H1 (cell line): ENCODE data around the gene MYO5B. TPM values are rescaled to one million over a fixed set of nuclear protein-coding genes. Genes with fewer than 3 reads are reported as not detected.

Experiments used
- CTCF ChIA-PET: fragments of 300-600 bp; sonication (Branson Sonifier 250); formaldehyde crosslinking; loops from one replicate; lab custom pipeline; 2021; ENCODE audit not compliant: partially characterized antibody; lab: Charles Lee
- POLR2A ChIA-PET: fragments of 300-600 bp; sonication (Branson Sonifier 250); formaldehyde crosslinking; loops from one replicate; lab custom pipeline; 2021; ENCODE audit warnings: inconsistent platforms; ENCODE audit not compliant: partially characterized antibody; lab: Charles Lee
- DNase-seq, 2 experiments: peaks; one replicate each; pipeline versions ENCODE4 v3.0.0 to v3.0.0-alpha.2; 2010 to 2022; ENCODE audit warnings: low spot score in 2 of 2, low read depth in 1 of 2, mixed read lengths in 1 of 2
- FAIRE-seq: peaks from 2 replicates; lab custom pipeline; 2011; peaks lifted over from hg19 to GRCh38; lab: Jason Lieb, UNC
- H2AFZ ChIP-seq: 2 replicates; pipeline ENCODE4 v1.8.1; 2012; ENCODE audit warnings: low read length, inconsistent platforms
- H2AK5ac ChIP-seq: 2 replicates; pipeline ENCODE4 v1.6.1; 2013; ENCODE audit warnings: low read depth, low read length
- H2BK120ac ChIP-seq: replicated peaks from 2 replicates; pipeline ENCODE3; 2013; ENCODE audit warnings: low read depth, low read length, inconsistent platforms
- H2BK12ac ChIP-seq: 2 replicates; pipeline ENCODE4 v1.6.1; 2013; ENCODE audit warnings: low read depth, low read length
- H2BK15ac ChIP-seq: 2 replicates; pipeline ENCODE4 v1.6.1; 2013; ENCODE audit warnings: low read length
- H2BK20ac ChIP-seq: 2 replicates; pipeline ENCODE4 v1.6.1; 2013; ENCODE audit warnings: low read length
- H2BK5ac ChIP-seq: 2 replicates; pipeline ENCODE4 v1.6.1; 2013; ENCODE audit warnings: low read depth, low read length
- H3K14ac ChIP-seq: 2 replicates; pipeline ENCODE4 v1.6.1; 2013; ENCODE audit warnings: inconsistent platforms; ENCODE audit not compliant: insufficient read length
- H3K18ac ChIP-seq: 2 replicates; pipeline ENCODE4 v1.6.1; 2013; ENCODE audit warnings: low read length; ENCODE audit errors: extremely low read depth
- H3K23ac ChIP-seq: 2 replicates; pipeline ENCODE4 v1.6.1; 2013; ENCODE audit warnings: inconsistent platforms; ENCODE audit not compliant: insufficient read length
- H3K23me2 ChIP-seq: 2 replicates; pipeline ENCODE4 v1.6.1; 2013; ENCODE audit warnings: low read depth, low read length
- H3K27ac ChIP-seq: 2 replicates; pipeline ENCODE4 v1.6.1; 2011; ENCODE audit warnings: low read depth, low read length, inconsistent platforms
- H3K27me3 ChIP-seq, 4 experiments: replicated peaks in 1 of 4; 1 replicate in 1 of 4; 2 replicates in 3 of 4; pipeline versions ENCODE4 v1.6.1 to v1.8.1; 2011 to 2013; ENCODE audit warnings: low read length in 3 of 4, mild to moderate bottlenecking in 3 of 4, inconsistent platforms in 2 of 4, mixed read lengths in 2 of 4, moderate library complexity in 1 of 4; ENCODE audit not compliant: control insufficient read depth in 3 of 4, insufficient read depth in 3 of 4; ENCODE audit errors: extremely low read depth in 1 of 4
- H3K36me3 ChIP-seq, 4 experiments: 2 replicates each; pipeline versions ENCODE4 v1.6.1 to v1.8.1; 2011 to 2013; ENCODE audit warnings: mild to moderate bottlenecking in 4 of 4, low read length in 3 of 4, moderate library complexity in 2 of 4, control low read depth in 1 of 4, inconsistent platforms in 1 of 4; ENCODE audit not compliant: insufficient read depth in 4 of 4, control insufficient read depth in 2 of 4
- H3K4ac ChIP-seq: replicated peaks from 2 replicates; pipeline ENCODE3; 2013; ENCODE audit warnings: low read length, low read depth, mixed read lengths, inconsistent platforms; ENCODE audit not compliant: insufficient read length
- H3K4me1 ChIP-seq, 4 experiments: replicated peaks in 1 of 4; 1 replicate in 1 of 4; 2 replicates in 3 of 4; pipeline versions ENCODE4 v1.6.1 to v1.8.1; 2011 to 2013; ENCODE audit warnings: low read length in 3 of 4, inconsistent platforms in 2 of 4, mixed read lengths in 1 of 4; ENCODE audit not compliant: insufficient read depth in 4 of 4, control insufficient read depth in 3 of 4
- H3K4me2 ChIP-seq, 2 experiments: 2 replicates each; pipeline versions ENCODE4 v1.6.1 to v1.8.1; 2011 to 2013; ENCODE audit warnings: low read depth in 2 of 2, low read length in 2 of 2, control low read depth in 1 of 2, inconsistent platforms in 1 of 2, mild to moderate bottlenecking in 1 of 2; ENCODE audit not compliant: insufficient read depth in 1 of 2
- H3K4me3 ChIP-seq, 4 experiments: fragments of 200-600, 300-600 bp in 1 of 4; sonication (generic), shearing (Covaris generic), sonication (Bioruptor Twin) in 1 of 4; 2 replicates each; pipeline versions ENCODE4 v1.5.1 to v1.8.1; 2011 to 2016; ENCODE audit warnings: low read length in 4 of 4, low read depth in 3 of 4, control low read depth in 2 of 4, inconsistent platforms in 2 of 4, mild to moderate bottlenecking in 2 of 4, mixed read lengths in 1 of 4, moderate library complexity in 1 of 4; ENCODE audit not compliant: insufficient read depth in 2 of 4; ENCODE audit errors: extremely low read depth in 1 of 4
- H3K56ac ChIP-seq: replicated peaks from 2 replicates; pipeline ENCODE3; 2013; ENCODE audit warnings: low read depth, mild to moderate bottlenecking, mixed read lengths, low read length, inconsistent platforms; ENCODE audit not compliant: insufficient read length
- H3K79me1 ChIP-seq: 2 replicates; pipeline ENCODE4 v1.6.1; 2013; ENCODE audit warnings: low read depth, low read length, control low read depth
- H3K79me2 ChIP-seq, 2 experiments: 2 replicates each; pipeline versions ENCODE4 v1.6.1 to v1.8.1; 2012 to 2013; ENCODE audit warnings: low read length in 2 of 2, mild to moderate bottlenecking in 2 of 2, inconsistent platforms in 1 of 2; ENCODE audit not compliant: insufficient read depth in 2 of 2, control insufficient read depth in 1 of 2
- H3K9ac ChIP-seq, 4 experiments: replicated peaks in 1 of 4; 1 replicate in 1 of 4; 2 replicates in 3 of 4; pipeline versions ENCODE4 v1.6.1 to v1.8.1; 2011 to 2013; ENCODE audit warnings: low read depth in 3 of 4, low read length in 3 of 4, control low read depth in 2 of 4, mild to moderate bottlenecking in 2 of 4, moderate library complexity in 2 of 4, inconsistent platforms in 1 of 4; ENCODE audit errors: extremely low read depth in 1 of 4
- H3K9me3 ChIP-seq, 2 experiments: 2 replicates each; pipeline versions ENCODE4 v1.6.1 to v1.8.1; 2012 to 2013; ENCODE audit warnings: mild to moderate bottlenecking in 2 of 2, moderate library complexity in 2 of 2, control low read depth in 1 of 2, inconsistent platforms in 1 of 2, low read depth in 1 of 2, low read length in 1 of 2, mixed read lengths in 1 of 2; ENCODE audit not compliant: insufficient read depth in 2 of 2
- H4K20me1 ChIP-seq, 2 experiments: replicated peaks in 1 of 2; 2 replicates each; pipeline versions ENCODE3 to v1.8.1; 2011 to 2013; ENCODE audit warnings: inconsistent platforms in 2 of 2, low read length in 2 of 2, mild to moderate bottlenecking in 1 of 2; ENCODE audit not compliant: insufficient read depth in 2 of 2, control insufficient read depth in 1 of 2
- H4K5ac ChIP-seq: 2 replicates; pipeline ENCODE4 v1.6.1; 2013; ENCODE audit warnings: low read length, low read depth, mixed read lengths, inconsistent platforms; ENCODE audit not compliant: insufficient read length
- H4K8ac ChIP-seq: 2 replicates; pipeline ENCODE4 v1.8.0; 2013; ENCODE audit warnings: mild to moderate bottlenecking, moderate library complexity, low read length, inconsistent platforms; ENCODE audit not compliant: insufficient read depth; ENCODE audit errors: extremely low read depth
- H4K91ac ChIP-seq: replicated peaks from 2 replicates; pipeline ENCODE3; 2013; ENCODE audit warnings: low read length, mixed read lengths, inconsistent platforms; ENCODE audit not compliant: insufficient read length
- ASH2L ChIP-seq: fragments of 200-600, 300-600 bp; sonication (generic); IDR thresholded peaks from one replicate; pipeline ENCODE4 v1.7.1; 2017; ENCODE audit warnings: low read length
- FOSL1 ChIP-seq: IDR thresholded peaks from 2 replicates; pipeline ENCODE4 v1.6.1; 2011; ENCODE audit warnings: mild to moderate bottlenecking, low read depth, low read length, moderate library complexity; ENCODE audit not compliant: insufficient read depth
- HDAC6 ChIP-seq: IDR thresholded peaks from one replicate; pipeline ENCODE4 v1.7.1; 2012; ENCODE audit warnings: low read depth, mild to moderate bottlenecking, inconsistent platforms, low read length, moderate library complexity
- KDM5A ChIP-seq: fragments of 200-600 bp; IDR thresholded peaks from 2 replicates; pipeline ENCODE4 v1.7.1; 2012; ENCODE audit warnings: mild to moderate bottlenecking, low read length, inconsistent platforms, mixed read lengths
- PHF8 ChIP-seq: fragments of 200-600 bp; sonication (generic); conservative IDR thresholded peaks from 2 replicates; pipeline ENCODE4 v1.7.1; 2012; ENCODE audit warnings: low read depth, mild to moderate bottlenecking, inconsistent platforms, low read length, moderate library complexity
- POLR2AphosphoS5 ChIP-seq: IDR thresholded peaks from 2 replicates; pipeline ENCODE4 v1.6.1; 2011; ENCODE audit warnings: low read depth, low read length
- RAD21 ChIP-seq, 2 experiments: IDR thresholded peaks in 1 of 2; conservative IDR thresholded peaks in 1 of 2; 2 replicates each; pipeline ENCODE4 v1.6.1; 2011; ENCODE audit warnings: low read depth in 2 of 2, low read length in 2 of 2, improper control_type of control experiment in 1 of 2, inconsistent platforms in 1 of 2, mild to moderate bottlenecking in 1 of 2, moderate library complexity in 1 of 2
- SP1 ChIP-seq: IDR thresholded peaks from 2 replicates; pipeline ENCODE4 v1.6.1; 2011; ENCODE audit warnings: low read depth, low read length
- WGBS, 2 experiments: shearing (Covaris generic) in 1 of 2; methylation state at CpG; one replicate each; pipeline versions ENCODE4 v1.1.6 to v1.1.7; 2013 to 2015; ENCODE audit warnings: low lambda C conversion rate in 2 of 2, mixed read lengths in 2 of 2, inconsistent platforms in 1 of 2, low coverage in 1 of 2, missing lambda C conversion rate in 1 of 2; ENCODE audit not compliant: insufficient replicate concordance in 2 of 2, insufficient coverage in 1 of 2, insufficient read length in 1 of 2; ENCODE audit errors: extremely low coverage in 1 of 2, missing lambda C conversion rate in 1 of 2; 5-methylcytosine and 5-hydroxymethylcytosine counted together
- polyA plus RNA-seq, 7 experiments: library from polyadenylated mRNA; depleted of rRNA in 3 of 7; stranded (reverse) in 5 of 7; unstranded in 2 of 7; fragments of >200 nt in 5 of 7; fragments of 200-250 nt in 2 of 7; gene quantifications; 1 replicate in 5 of 7; 2 replicates in 1 of 7; 4 replicates in 1 of 7; pipeline versions ENCODE4 v1.2.1 to v1.2.3, GENCODE V29; 2011 to 2013; ENCODE audit warnings: missing spikeins in 2 of 7, mixed read lengths in 2 of 7
- total RNA-seq: library from RNA; stranded (reverse); fragmentation: NEBNext Ultra II Directional; extraction: Animal tissue kit (Norgen Biotek cat#: 25700); gene quantifications from 2 replicates; pipeline ENCODE4 v1.2.1, GENCODE V29; 2021
- TF ChIP-seq, protein P1 (sequence below): IDR thresholded peaks from 2 replicates; pipeline ENCODE4 v1.6.1; 2012; ENCODE audit warnings: low read length, inconsistent platforms
- TF ChIP-seq, protein P2 (sequence below): IDR thresholded peaks from 2 replicates; pipeline ENCODE4 v1.6.1; 2011; ENCODE audit warnings: low read length, improper control_type of control experiment
- TF ChIP-seq, protein P3 (sequence below): IDR thresholded peaks from 2 replicates; pipeline ENCODE4 v1.6.1; 2011; ENCODE audit warnings: low read depth, mild to moderate bottlenecking, low read length; ENCODE audit not compliant: insufficient read depth

MYO5B gene
- total and polyA plus RNA-seq, 2 of the 8 experiments (the other 6 are each of a cell fraction or from before 2014, with no cell fraction given) = 6.4 to 7.7 TPM

DNA sequence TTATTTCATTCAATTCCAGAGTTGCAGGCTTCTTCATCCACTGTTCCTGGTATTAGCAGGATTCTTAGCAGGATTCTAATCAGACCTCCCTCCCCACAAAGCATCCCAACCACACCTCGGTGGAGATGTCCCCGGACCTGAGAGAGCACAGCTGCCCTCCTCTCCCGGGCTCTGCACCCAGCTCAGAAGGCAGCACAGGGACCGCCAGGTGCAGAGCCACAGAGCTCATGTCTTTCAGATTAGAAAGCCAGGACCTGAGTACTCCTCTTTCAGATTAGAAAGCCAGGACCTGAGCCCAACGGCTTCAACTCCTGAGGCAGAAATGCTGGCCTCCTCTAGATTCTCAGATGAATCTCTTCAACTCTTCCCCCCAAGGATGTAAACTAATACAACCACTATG is 152.3 kb downstream of the MYO5B start:
- H3K27ac ChIP-seq = no peak overlapping the region
- WGBS, 2 experiments = 84% methylated on average over 5 of the region's 5 CpGs; no CpG with 5 or more reads in 1 of the 2 experiments
- H3K4me2 ChIP-seq = no peak overlapping the region
- ChIA-PET CTCF (interaction anchor here (0.6 to 1.3 kb wide), 3 partner anchors 9 to 529 kb away, joined by 3 to 4 read pairs (median 4); no protein-coding TSS in a partner anchor), POLR2A (no interaction called here)
- no peaks in the 10 kb centered on the region for H3K36me3 ChIP-seq
- H2BK20ac ChIP-seq = no peak overlapping the region
- H3K23me2 ChIP-seq = no peaks in the 10 kb centered on the region
- no peak overlapping the region for H3K56ac ChIP-seq
- H4K8ac ChIP-seq = no peak overlapping the region
- DNase-seq (no peak), FAIRE-seq (no peak)
- H3K79me2 ChIP-seq = no peaks in the 10 kb centered on the region
- H2BK5ac ChIP-seq = no peak overlapping the region
- no peak overlapping the region for H4K91ac ChIP-seq
- H3K4ac ChIP-seq = no peak overlapping the region
- H4K5ac ChIP-seq = no peak overlapping the region
- H3K79me1 ChIP-seq = no peaks in the 10 kb centered on the region; the same call in 1 of the 2 replicates
- no peak overlapping the region for H3K23ac ChIP-seq
- H3K9ac ChIP-seq = no peak overlapping the region
- no peak overlapping the region for H2AK5ac ChIP-seq
- H3K18ac ChIP-seq = no peak overlapping the region
- H3K27me3 ChIP-seq = no peaks in the 10 kb centered on the region
- no peaks in the 10 kb centered on the region for H3K9me3 ChIP-seq
- no peaks in the 10 kb centered on the region; a peak in 1 of 7 replicates for H3K4me1 ChIP-seq
- H2BK120ac ChIP-seq = no peak overlapping the region
- no peak overlapping the region for H3K14ac ChIP-seq
- no peak overlapping the region for H3K4me3 ChIP-seq
- no peak overlapping the region for H2AFZ ChIP-seq
- no peak overlapping the region for H2BK12ac ChIP-seq
- no peaks in the 10 kb centered on the region for H4K20me1 ChIP-seq
- no peak overlapping the region for H2BK15ac ChIP-seq
- TF ChIP-seq SP1 (no peak), POLR2AphosphoS5 (no peak), PHF8 (no peak), RAD21 (IDR thresholded peaks at IDR 0.05 in 1 of 2, conservative IDR thresholded peaks at IDR 0.05 in 1 of 2; ENCODE audit: low read depth in 2 of 2, low read length in 2 of 2) (no peak), KDM5A (no peak), FOSL1 (no peak), ASH2L (no peak), HDAC6 (no peak)
- TF ChIP-seq, protein P1, sequence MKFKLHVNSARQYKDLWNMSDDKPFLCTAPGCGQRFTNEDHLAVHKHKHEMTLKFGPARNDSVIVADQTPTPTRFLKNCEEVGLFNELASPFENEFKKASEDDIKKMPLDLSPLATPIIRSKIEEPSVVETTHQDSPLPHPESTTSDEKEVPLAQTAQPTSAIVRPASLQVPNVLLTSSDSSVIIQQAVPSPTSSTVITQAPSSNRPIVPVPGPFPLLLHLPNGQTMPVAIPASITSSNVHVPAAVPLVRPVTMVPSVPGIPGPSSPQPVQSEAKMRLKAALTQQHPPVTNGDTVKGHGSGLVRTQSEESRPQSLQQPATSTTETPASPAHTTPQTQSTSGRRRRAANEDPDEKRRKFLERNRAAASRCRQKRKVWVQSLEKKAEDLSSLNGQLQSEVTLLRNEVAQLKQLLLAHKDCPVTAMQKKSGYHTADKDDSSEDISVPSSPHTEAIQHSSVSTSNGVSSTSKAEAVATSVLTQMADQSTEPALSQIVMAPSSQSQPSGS = no peak
- TF ChIP-seq, protein P2, sequence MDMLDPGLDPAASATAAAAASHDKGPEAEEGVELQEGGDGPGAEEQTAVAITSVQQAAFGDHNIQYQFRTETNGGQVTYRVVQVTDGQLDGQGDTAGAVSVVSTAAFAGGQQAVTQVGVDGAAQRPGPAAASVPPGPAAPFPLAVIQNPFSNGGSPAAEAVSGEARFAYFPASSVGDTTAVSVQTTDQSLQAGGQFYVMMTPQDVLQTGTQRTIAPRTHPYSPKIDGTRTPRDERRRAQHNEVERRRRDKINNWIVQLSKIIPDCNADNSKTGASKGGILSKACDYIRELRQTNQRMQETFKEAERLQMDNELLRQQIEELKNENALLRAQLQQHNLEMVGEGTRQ = no peak
- TF ChIP-seq, protein P3, sequence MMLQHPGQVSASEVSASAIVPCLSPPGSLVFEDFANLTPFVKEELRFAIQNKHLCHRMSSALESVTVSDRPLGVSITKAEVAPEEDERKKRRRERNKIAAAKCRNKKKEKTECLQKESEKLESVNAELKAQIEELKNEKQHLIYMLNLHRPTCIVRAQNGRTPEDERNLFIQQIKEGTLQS = no peak
